DMS114 treated with DMSO at 0.1 percent for 48 hours (cell line): ENCODE results near the gene HOXA3.
A peak's percentile ranks its signal among the peaks of the same experiment; 100 is the strongest.

ENCODE experiments used
- DNase-seq: peaks from one replicate; lab custom pipeline; 2025; ENCODE audit not compliant: unreplicated experiment; lab: John Stamatoyannopoulos, UW

The HOXA3 gene

DNA sequence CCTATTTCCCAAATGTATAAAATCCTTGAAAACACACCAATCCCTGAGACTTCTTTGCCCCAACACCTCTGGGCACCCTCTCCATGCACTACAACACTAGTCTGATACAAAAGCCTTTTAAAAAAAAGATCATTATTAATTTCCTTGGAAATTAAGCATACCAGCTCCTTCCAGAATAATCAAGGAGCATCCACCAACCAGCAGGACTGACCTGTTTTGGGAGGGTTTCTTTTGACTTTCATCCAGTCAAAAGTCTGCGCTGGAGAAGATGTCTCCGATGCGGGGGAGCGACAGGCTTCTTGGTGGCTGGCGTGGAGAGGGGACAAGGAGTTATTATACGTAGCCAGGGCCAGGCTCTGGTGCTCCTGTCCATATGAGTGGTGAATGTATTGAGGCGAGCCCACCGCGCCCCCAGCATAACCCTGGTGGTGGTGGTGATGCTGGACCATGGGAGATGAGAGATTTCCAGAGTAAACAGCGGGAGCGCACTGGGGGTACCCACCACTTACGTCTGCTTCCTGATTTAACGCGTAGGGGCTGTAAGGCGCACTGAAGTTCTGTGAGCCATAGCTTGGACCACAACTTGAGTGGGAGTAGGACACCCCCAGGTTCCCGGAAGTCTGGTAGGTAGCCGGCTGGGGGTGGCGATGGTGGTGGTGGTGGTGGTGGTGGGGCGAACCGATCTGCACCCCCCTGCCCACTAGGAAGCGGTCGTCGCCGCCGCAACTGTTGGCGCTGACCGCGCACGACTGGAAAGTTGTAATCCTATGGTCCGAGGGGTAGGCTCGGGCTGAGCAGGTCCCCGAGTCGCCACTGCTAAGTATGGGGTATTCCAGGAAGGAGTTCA lies 57.1 kb downstream of the HOXA3 start:
- no peak for DNase-seq

DNA sequence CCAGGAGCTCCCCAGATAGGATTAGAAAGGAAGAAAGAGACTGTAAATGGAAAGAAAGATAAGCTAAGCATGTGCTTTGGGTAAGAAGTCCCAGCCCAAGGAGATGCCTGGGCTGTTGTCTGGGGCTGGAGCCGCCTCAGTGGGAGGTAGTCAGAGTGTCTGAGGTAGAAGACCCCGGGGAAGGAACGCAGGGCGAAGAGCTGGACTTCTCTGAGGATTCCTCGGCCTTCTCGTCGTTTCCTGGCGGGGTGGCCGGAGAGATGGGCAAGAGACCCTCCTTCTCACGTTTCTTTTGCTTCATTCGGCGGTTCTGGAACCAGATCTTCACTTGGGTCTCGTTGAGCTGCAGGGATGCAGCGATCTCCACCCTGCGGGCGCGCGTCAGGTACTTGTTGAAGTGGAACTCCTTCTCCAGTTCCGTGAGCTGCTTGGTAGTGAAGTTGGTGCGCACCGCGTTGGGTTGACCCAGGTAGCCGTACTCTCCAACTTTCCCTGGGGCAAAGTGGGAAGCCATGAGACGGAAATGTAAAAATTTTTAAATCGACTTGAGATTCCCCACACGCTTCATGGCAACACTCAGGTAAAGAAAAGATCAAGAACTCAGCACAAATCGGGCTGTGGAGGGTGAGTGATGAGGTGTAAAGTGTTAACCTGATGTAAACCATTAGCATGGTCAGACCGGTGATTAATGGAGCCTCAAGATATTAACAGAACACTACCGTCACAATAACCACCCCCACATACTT lies 57.9 kb downstream of the HOXA3 start:
- no peak for DNase-seq

DNA sequence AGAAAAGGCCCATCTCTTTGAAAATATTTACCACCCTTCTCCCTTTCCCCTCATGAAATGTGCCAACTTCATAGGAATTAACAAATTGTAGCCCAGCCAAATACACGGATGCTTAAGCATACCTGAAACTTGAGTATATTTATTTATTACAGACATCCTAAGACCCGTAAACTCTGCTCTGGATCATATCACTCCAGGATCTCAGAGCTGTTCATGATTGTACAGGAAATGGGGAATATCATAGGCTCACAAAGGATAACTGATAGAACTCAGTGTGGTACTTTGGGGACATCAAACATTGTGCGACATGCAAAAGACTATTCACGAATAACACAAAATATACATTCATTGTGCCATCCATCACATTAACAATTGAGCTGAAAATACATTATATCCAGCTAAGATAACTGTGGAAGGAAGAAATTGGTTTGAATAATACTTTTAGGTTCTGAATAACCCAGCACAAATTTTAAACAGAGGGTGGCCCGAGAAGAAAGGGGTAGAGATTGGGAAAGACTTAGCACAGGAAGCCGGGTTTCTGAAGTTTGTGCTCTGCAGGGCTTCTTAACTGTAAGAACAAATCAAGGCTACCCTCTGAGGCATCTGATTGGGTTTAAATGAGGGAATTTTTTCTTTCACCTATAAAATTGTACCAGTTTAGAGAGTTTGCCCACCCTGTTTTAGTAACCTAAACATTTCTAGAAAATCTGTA lies 59.0 kb downstream of the HOXA3 start:
- DNase-seq = no peak

DNA sequence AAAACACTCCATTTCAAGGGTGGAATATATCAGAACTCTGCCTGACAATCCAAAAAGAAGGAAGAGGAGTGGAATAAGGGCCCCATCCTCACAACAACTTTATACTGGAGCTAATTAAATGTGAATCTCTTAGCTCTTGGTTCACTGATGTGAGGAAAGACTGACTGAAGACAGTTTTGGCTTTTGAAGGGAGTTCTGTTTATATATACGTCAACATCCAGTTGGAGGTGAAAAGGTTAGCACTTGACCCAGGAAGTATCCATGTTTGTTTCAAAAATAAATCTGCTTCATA lies 59.6 kb downstream of the HOXA3 start:
- DNase-seq = no peak

DNA sequence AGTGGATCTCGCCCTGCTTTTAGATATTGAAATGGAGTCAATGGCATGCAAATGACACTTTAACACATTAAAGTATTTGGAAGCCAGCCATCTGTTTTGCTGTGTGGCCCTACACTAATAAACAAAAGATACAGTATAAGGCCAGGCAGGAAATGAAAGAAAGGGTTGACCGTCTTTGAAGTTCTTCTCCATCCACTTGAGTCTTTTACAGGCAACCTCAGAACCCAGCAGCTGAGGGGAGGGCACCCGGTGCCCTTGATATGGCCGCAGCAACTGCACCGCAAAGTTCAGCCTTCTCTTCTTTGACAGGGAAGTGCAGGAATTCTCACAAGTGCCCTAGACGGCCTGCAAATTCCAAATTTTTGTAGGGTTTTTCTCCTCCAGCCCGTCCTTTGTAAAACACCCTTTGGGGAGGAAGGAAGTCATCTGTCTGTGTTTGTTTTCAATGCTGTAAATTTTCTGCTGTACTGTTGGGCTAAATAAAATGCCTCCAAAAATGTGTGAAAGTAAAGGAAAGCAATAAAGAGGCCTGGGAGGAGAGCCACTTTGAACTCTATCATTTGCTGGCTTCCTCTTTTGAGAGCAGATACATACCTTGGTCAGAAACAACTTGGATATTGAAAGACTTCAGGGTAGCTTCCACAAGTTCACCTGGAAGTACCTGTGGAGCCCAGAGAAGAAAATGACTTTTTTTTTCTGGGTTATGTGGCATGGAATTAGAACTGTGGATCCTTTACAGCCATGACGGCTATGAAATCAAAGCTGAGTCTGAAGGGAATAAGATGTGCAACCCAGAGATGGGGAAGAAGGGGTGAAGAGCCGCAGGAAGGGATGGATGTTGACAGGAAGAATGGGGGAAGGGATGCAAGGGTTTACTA lies 60.2 kb downstream of the HOXA3 start:
- DNase-seq = no peak

DNA sequence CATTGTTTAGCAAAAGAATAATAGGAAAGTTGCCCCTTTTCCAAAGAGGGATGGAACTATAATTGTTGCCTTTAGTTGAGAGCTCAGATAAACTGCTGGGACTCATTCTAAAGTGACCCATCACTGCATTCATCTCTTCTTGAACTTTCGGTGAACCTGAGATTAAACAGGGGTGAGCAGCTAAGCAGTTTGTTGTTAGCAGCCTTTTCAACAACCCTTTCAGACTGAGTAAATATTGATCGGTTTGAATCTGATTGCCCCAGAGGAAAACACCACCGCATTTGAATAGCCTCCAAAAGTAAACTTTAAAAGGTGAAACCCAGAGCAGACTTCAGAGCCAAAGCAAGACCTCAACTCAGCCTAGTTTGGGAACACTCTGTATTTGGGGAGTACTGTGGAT lies 61.3 kb downstream of the HOXA3 start:
- DNase-seq = peak; percentile 71

DNA sequence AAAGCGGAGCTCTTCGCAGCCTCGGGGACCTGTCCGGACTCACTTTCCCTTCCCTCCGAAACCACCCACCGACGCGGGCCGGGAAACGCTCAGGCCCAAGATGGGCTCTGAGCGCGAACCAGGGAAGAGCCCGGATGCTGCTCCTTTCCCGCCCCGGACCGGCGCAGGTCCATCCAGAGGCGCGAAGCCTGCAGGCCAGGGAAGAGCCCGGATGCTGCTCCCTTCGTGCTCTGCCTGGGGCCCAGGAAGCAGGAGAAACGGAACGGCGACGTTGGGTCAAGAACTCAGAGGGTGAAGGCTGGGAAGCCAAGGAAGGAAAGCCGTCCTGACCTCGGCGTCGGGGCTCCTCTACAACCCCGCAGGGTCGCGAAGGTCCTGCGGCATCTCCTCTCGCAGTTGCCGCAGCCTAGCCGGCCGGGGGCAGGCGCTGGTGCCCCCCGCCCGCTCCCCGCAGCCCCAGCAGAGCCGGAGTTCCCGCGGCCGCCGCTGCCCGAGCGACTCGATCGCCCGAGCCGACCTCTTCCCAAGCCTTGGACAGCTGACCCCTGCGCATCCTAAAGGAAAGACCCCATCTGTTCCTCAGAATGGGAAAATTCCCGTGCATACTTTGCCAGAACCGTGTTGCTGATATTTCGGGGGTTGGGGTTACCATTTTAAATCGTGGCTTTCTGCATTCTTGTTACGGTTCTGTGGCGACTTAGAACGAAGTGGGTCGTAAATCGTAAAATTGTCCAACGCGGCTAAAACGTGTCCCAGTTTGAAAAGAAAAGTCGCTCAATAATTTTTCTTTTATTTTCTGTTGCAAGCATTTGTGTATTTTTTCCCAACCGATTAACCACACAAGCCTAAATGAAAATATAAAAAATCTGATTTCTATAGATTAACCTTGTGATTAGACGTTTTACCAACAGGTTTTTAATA lies 64.1 kb downstream of the HOXA3 start:
- no peak for DNase-seq

DNA sequence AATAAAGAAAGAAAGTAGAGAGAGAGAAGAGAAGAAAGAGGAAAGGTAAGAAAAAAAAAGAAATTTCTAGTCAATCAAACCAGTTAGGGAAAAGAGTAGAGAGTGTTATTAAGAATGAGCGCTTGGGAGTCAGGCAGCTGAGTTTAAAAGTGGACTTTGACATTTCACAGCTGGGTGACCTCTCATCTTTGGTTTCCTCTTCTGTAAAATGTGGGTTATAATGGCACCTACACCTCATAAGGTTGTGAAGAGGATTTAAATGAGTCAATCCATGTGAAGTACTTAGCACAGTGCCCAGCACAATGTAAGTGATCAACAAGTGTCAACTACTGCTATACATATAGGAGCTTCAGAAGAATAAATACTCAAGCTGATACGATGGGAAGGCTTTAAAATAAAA lies 68.7 kb downstream of the HOXA3 start:
- no peak for DNase-seq

DNA sequence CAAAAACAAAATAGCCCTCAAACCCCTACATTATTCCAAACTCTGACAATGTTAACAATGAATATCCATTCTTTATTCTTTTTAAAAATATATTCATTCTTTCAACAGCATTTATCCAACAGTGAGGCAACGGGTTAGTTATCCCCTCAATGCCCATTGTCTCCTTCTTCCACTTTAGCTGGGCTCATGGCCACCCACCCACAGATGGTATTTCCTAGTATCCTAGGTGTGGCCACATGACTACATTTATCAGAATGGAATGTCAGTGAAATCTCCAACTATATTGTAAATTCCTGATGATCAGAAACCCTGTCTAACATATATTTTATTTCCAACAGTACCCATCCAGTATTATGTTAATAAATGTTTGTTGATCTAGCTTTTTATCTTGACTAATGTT lies 70.2 kb downstream of the HOXA3 start:
- DNase-seq = no peak

DNA sequence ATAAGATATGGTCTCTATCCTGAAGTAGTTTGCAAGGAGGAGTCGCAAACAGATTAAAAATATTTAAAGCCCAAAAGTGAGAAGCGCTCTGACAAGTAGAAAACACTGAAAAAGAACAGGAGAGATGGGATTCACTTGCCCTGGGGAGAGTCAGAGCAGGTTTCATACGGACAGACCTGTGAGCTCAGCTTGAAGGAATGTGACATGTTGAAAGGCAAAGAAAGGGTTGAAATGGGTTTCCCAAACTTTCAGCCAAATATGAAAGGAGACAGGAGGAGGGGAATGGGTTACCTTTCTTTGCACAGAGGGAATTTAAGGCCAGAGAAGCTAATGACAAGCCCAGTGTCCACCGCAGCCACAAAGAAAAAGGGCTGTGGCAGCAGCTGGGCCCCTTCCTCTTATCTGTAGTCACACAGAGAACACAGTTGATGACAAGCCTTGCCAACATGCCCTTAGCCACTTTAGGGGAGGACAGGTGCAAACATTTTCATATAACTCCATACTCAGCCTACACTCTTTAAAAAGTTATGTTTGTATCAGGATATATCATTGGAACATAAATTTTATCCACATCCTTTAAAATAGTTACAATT lies 71.4 kb downstream of the HOXA3 start:
- DNase-seq = no peak

DNA sequence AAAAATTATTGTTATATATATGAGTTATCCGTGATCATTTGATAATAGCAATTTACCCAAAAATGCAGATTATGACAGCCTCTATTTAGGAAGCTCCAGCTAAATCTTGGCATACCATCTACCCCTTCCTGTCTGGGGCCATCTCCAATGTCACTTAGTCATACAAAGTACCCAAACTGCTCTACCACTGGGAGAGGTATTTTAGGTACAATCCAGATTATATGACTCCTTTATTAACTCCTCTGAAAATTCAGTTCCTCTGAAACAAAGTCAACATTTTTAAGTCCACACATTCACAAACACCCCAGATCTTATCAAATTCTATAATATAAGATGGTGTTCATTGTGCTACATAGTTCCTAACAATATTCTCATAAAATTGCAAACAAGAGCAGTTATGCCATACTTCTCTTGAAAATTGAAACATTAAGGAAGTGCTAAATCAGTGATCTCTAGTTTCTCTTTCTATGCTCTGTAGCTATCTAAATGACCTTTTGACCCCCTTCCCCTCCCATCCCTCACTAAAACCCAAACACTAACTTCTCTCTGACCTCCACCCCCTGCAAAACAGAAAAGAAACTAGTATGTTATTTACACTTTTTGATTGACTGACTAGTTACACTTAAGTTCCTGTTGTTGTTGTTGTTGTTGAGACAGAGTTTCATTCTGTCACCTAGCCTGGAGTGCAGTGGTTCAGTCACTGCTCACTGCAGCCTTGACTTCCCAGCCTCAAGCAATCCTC lies 73.0 kb downstream of the HOXA3 start:
- no peak for DNase-seq

DNA sequence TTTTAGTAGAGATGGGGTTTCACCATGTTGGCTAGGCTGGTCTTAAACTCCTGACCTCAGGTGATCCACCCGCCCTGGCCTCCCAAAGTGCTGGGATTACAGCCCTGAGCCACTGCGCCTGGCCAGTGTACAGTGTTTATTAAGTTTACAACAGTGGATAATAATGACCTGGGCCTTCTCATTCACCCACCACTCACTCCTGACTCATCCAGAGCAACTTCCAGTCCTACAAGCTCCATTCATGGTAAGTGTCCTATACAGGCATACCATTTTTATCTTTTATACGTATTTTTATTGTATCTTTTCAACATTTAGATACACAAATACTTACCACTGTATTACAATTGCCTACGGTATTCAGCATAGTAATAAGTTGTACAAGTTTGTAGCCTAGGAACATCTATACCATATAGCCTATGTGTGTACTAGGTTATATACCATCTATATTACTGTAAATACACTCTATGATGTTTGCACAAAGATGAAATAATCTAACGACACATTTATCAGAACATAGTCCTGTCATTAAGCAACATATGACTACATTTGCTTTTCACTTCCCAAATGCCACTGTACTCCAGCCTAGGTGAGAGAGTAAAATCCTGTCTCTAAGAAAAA lies 73.7 kb downstream of the HOXA3 start:
- no peak for DNase-seq

DNA sequence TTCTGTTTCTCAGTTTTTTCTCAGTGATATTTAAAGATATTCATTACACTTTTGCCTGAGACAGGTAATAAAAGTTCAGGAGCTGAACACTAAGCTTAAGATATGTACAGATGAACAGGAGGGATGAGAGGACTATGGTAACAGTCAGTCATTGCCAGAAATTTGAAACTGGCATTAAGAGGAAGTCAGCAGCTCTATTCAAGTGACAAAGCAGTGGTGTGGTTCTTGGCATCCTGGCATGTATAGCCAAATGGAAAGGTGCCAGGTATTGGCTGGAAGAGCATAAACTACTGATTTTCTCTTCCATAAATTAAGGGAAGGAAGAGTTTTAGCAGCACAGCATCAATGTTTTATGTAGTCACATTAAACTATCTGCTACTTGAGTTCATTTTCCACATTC lies 79.3 kb downstream of the HOXA3 start:
- no peak for DNase-seq

DNA sequence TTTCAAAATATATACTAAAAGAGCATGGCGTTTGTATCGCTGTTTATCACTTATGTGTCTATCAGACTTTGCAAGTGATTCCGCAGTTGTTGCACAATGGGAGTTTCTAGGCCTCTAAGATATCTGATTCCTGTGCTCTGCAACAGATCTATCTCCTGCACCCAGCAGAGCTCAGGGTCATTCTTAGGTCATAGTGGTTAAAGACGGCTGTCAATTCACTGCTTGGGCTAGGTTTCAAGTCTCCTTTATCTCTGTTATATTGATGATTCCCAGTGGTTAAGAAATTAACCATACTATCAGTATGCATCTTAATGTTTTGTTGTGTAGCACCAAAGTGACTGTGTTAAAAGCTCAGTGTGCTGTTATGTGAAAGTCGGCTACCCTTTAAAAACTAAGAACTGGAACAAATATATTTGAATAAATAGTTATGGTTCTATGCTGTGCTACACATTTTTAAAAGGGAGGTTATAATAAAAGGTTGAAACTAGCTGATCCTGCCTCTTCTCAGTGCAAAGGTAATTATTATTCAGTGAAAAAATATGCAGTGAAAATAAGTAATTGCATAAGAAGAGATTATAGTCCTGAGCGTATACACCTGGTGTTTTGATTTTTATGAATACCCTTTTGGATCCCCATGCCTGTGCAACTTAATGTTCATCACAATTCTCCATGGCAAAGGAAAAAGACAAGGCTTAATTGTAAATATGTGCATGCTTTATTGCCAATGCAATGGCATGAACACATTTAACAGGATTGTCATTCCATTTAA lies 80.6 kb downstream of the HOXA3 start:
- DNase-seq = no peak

DNA sequence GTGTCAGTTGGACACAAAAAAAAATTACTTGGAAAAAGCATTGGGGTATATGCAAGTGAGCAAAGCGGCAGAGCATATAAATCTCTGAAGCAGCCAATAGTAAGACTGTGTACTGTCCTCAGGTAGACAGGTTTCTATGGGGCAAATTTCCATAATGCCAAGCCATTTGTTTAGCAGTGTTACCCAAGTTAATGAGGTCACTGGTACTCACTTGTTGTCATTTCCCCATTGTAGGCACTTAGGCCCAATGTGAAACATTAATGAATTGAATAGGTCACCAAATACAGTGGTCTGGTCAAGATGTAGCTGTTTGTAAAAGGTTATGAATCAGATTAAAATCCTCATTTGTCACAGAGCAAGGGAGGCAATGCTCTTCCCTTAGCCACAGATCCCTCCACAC lies 84.1 kb downstream of the HOXA3 start:
- no peak for DNase-seq

DNA sequence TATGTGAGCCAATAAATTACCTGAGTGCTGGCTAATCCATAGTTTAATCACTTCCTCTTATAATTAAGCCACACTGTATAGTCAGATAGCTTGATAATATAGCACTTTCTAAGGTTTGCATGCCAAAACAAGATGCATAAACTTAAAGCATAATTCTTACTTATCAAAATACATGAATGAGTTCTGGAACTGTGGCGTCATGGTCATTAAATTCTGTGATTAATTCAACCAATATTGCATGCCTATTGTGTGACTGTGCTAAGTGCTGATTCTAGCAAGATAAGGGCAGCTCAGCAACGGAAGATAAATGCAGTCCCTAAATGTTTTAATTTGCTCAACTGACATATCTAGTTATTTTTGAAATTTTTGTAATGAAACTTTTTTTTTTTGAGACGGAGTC lies 86.2 kb downstream of the HOXA3 start:
- no peak for DNase-seq

DNA sequence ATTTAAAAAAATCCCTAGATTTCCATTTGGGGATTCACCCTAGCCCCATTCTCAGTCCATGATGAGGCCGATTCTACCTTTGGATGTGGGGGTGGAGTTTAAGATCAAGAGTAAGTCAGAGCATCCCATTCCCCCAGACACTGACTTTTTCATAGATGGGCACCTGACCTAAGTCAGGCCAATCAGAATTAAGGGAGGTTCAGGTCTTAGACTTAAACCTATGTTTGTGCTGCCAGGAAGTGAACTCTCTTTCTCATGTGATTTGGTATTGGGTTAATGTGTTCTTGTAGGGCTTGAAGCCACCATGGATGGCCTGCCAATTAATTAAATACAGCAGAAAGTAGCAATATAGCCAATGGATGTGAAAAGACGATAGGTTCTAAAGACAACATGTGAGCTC lies 86.7 kb downstream of the HOXA3 start:
- DNase-seq = no peak

DNA sequence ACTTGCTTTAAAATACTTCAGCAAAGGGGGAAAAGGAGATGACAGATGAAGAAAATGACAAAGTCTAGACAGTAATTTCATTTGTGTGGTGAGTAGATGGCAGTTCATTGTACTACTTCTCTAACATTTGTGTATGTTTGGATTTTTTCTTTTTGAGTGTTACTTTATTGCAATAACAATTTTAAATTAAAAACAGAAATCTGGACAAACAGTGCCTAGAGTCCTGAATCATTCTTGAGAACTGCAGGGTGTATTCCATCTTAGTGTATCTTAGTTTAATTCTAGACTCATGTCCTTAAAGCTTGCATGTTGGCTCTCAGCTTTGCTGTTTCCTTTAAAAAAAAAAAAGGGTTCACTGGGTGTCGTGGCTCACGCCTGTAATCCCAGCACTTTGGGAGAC lies 87.7 kb downstream of the HOXA3 start:
- DNase-seq = no peak
